Measurements from ENCODE around the gene IER5. TPM values are rescaled to one million over a fixed set of nuclear protein-coding genes. Genes with fewer than 3 reads are reported as not detected.
"Not testable (repeated sequence)": the region's sequence is repeated elsewhere in the genome, so short reads cannot be mapped to it uniquely, and the experiment has no call there.

The IER5 gene
- total RNA-seq, 1 experiment from 2014 or later: 30.5 TPM

- TF ChIP-seq, protein P1, sequence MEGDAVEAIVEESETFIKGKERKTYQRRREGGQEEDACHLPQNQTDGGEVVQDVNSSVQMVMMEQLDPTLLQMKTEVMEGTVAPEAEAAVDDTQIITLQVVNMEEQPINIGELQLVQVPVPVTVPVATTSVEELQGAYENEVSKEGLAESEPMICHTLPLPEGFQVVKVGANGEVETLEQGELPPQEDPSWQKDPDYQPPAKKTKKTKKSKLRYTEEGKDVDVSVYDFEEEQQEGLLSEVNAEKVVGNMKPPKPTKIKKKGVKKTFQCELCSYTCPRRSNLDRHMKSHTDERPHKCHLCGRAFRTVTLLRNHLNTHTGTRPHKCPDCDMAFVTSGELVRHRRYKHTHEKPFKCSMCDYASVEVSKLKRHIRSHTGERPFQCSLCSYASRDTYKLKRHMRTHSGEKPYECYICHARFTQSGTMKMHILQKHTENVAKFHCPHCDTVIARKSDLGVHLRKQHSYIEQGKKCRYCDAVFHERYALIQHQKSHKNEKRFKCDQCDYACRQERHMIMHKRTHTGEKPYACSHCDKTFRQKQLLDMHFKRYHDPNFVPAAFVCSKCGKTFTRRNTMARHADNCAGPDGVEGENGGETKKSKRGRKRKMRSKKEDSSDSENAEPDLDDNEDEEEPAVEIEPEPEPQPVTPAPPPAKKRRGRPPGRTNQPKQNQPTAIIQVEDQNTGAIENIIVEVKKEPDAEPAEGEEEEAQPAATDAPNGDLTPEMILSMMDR (IDR thresholded peaks at IDR 0.05 in 2 of 3, conservative IDR thresholded peaks at IDR 0.05 in 1 of 3; ENCODE audit: borderline replicate concordance in 1 of 3, insufficient read depth in 1 of 3, low read depth in 2 of 3, low read length in 2 of 3): no peak
- no peak for TF ChIP-seq YY1 (IDR thresholded peaks at IDR 0.05; ENCODE audit: extremely low read depth, insufficient replicate concordance, low read depth, low read length)
- no peak for TF ChIP-seq ZFX (IDR thresholded peaks at IDR 0.05)
Measured at GRCh38 chr1:181060066-181060465, 28.4 kb upstream of the IER5 start (continued).

DNA sequence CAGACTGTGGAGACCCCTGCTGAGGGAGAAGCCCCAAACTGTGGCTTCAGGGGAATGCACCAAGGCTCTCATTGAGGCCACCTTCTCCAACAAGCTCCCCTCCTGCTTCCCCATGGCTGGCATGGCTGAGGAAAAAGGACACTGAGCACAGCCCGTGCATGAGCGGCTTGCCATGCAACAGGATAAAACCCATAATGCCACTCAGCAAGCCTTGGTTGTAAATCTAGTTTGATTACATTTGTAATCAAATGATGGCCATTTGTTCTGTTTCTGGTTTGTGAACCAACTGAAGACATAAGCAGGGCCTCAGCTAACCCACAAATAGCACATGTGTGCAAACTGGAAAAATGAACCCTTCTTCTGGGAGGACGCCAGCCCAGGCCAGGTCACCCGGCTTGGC, 27.6 kb upstream of the IER5 start:
- H3K79me2 ChIP-seq (ENCODE audit: insufficient read depth, low read length); BruUV-seq (replicated peaks); H2AFZ ChIP-seq (ENCODE audit: low read depth, low read length, poor library complexity, severe bottlenecking); ATAC-seq; H3K9me2 ChIP-seq (ENCODE audit: insufficient read depth); H3K36me3 ChIP-seq (ENCODE audit: control insufficient read depth in 1 of 2, insufficient read depth in 2 of 2, low read length in 2 of 2); POLR2A ChIA-PET; H3K27me3 ChIP-seq (ENCODE audit: insufficient read depth, low read length); H3K4me3 ChIP-seq (replicated peaks in 1 of 2; ENCODE audit: low read depth in 1 of 2, low read length in 2 of 2); RAD21 ChIA-PET (ENCODE audit: low non-redundant PET in 1 of 2, low total read pairs in 2 of 2, uncharacterized antibody in 2 of 2, unreplicated experiment in 2 of 2); H3K9ac ChIP-seq (ENCODE audit: low read length); intact Hi-C loops (cut with micrococcal nuclease); DNase-seq (ENCODE audit: low read depth, low spot score); H3K27ac ChIP-seq (ENCODE audit: low read depth, low read length); CTCF ChIA-PET; H3K4me2 ChIP-seq (ENCODE audit: low read length); H3K4me1 ChIP-seq (ENCODE audit: control insufficient read depth in 1 of 2, insufficient read depth in 2 of 2, low read length in 2 of 2); H4K20me1 ChIP-seq (ENCODE audit: insufficient read depth): not testable (repeated sequence)
- H3K9me3 ChIP-seq (ENCODE audit: control insufficient read depth in 1 of 2, insufficient read depth in 1 of 2, low read depth in 1 of 2, low read length in 2 of 2): peaks cover 0 to 10% of the 10 kb centered on the region in 2 experiments; a peak in 1 of 4 replicates

DNA sequence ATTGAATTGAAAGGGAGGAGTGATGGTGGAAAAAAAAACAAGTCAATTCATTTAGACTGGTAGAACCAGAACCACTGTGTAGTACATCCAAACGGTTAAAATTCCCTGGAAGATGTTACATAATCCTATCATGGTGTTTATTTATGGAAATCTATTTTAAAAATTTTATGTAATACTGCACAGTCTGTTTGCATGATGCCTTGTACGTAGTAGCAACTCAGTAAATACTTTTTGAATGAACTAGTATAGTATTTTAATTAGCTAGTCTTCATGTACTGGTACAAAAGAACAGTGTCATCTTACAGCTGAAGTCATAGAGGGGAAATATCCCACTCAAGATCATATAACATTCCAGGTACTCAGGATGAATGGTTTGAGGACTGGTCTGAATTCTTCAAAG, 27.0 kb upstream of the IER5 start:
- H3K27me3 ChIP-seq (ENCODE audit: insufficient read depth, low read length): no peaks in the 10 kb centered on the region
- ChIA-PET RAD21 (ENCODE audit: low non-redundant PET in 1 of 2, low total read pairs in 2 of 2, uncharacterized antibody in 2 of 2, unreplicated experiment in 2 of 2) (no interaction called here), CTCF (no interaction called here), POLR2A (no interaction called here)
- H4K20me1 ChIP-seq (ENCODE audit: insufficient read depth): no peaks in the 10 kb centered on the region
- no peaks in the 10 kb centered on the region for H3K9me2 ChIP-seq (ENCODE audit: insufficient read depth)
- DNase-seq (ENCODE audit: low read depth, low spot score): no peak
- no peak overlapping the region for H3K4me2 ChIP-seq (ENCODE audit: low read length)
- H3K36me3 ChIP-seq (ENCODE audit: control insufficient read depth in 1 of 2, insufficient read depth in 2 of 2, low read length in 2 of 2): no peaks in the 10 kb centered on the region
- H3K4me3 ChIP-seq (replicated peaks in 1 of 2; ENCODE audit: low read depth in 1 of 2, low read length in 2 of 2): no peak overlapping the region
- H3K9ac ChIP-seq (ENCODE audit: low read length): no peak overlapping the region
- no TSS peak for BruUV-seq (replicated peaks)
- TF ChIP-seq JUND (IDR thresholded peaks at IDR 0.05): no peak
- TF ChIP-seq YY1 (IDR thresholded peaks at IDR 0.05; ENCODE audit: extremely low read depth, insufficient replicate concordance, low read depth, low read length): no peak
- TF ChIP-seq SIN3A (IDR thresholded peaks at IDR 0.05; ENCODE audit: low read depth): no peak
- TF ChIP-seq, protein P2, sequence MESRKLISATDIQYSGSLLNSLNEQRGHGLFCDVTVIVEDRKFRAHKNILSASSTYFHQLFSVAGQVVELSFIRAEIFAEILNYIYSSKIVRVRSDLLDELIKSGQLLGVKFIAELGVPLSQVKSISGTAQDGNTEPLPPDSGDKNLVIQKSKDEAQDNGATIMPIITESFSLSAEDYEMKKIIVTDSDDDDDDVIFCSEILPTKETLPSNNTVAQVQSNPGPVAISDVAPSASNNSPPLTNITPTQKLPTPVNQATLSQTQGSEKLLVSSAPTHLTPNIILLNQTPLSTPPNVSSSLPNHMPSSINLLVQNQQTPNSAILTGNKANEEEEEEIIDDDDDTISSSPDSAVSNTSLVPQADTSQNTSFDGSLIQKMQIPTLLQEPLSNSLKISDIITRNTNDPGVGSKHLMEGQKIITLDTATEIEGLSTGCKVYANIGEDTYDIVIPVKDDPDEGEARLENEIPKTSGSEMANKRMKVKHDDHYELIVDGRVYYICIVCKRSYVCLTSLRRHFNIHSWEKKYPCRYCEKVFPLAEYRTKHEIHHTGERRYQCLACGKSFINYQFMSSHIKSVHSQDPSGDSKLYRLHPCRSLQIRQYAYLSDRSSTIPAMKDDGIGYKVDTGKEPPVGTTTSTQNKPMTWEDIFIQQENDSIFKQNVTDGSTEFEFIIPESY (IDR thresholded peaks at IDR 0.05; ENCODE audit: extremely low read depth, insufficient replicate concordance, low read length): no peak
- TF ChIP-seq ELF1 (IDR thresholded peaks at IDR 0.05; ENCODE audit: borderline replicate concordance, low read depth): no peak
- TF ChIP-seq MAX (IDR thresholded peaks at IDR 0.05): no peak
- no peak for TF ChIP-seq EGR1 (IDR thresholded peaks at IDR 0.05; ENCODE audit: low read depth)
- TF ChIP-seq SRF (IDR thresholded peaks at IDR 0.05; ENCODE audit: low read depth): no peak
- no peak for TF ChIP-seq CBX3 (IDR thresholded peaks at IDR 0.05; ENCODE audit: low read depth)
- TF ChIP-seq SP1 (IDR thresholded peaks at IDR 0.05; ENCODE audit: low read depth): no peak
- TF ChIP-seq TCF7L2 (IDR thresholded peaks at IDR 0.05; ENCODE audit: borderline replicate concordance, extremely low read depth, insufficient read depth, insufficient read length): no peak
- no peak for TF ChIP-seq ZNF274 (IDR thresholded peaks at IDR 0.05; ENCODE audit: low read depth, low read length)
- no peak overlapping the region for H2AFZ ChIP-seq (ENCODE audit: low read depth, low read length, poor library complexity, severe bottlenecking)
- no peaks in the 10 kb centered on the region for H3K79me2 ChIP-seq (ENCODE audit: insufficient read depth, low read length)
- H3K9me3 ChIP-seq (ENCODE audit: control insufficient read depth in 1 of 2, insufficient read depth in 1 of 2, low read depth in 1 of 2, low read length in 2 of 2): peaks cover 0 to 10% of the 10 kb centered on the region in 2 experiments; a peak in 1 of 4 replicates
- no peak for ATAC-seq
- intact Hi-C loops (cut with micrococcal nuclease): no loop called here
- H3K27ac ChIP-seq (ENCODE audit: low read depth, low read length): no peak overlapping the region
- no peaks in the 10 kb centered on the region for H3K4me1 ChIP-seq (ENCODE audit: control insufficient read depth in 1 of 2, insufficient read depth in 2 of 2, low read length in 2 of 2)
